HS-27A (cell line): Measurements from ENCODE around the gene SYMPK.

Experiments used
- DNase-seq: peaks from one replicate; pipeline ENCODE4 v3.0.0-alpha.2; 2012; ENCODE audit warnings: low read depth, missing footprints

Gene SYMPK

GRCh38 chr19:45825263-45825605, 37.7 kb downstream of the SYMPK start:
- no peak for DNase-seq

- no peak for DNase-seq
Observed at GRCh38 chr19:45824531-45825262, 38.2 kb downstream of the SYMPK start.

DNA sequence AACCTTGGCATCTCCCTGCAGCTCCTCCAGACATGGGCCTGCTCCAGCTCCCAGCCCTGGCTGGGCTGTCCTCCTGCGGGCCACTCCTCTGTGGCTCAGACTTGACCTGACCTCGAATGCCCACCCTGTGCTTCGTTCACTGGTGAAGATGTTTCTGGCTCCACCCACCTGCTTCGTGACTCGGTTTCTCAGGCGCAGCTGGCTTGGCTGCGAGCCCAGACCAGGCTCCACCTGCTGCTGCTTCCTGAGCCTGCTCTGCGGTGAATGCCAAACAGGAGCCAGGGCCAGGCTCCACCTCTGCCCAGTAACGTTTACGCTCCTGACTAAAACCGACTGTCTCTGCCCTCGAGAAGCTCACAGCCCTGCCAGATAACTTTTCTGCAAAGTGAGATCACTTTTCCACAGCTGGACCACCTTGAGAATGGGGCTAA, 38.9 kb downstream of the SYMPK start:
- DNase-seq: no peak

DNA sequence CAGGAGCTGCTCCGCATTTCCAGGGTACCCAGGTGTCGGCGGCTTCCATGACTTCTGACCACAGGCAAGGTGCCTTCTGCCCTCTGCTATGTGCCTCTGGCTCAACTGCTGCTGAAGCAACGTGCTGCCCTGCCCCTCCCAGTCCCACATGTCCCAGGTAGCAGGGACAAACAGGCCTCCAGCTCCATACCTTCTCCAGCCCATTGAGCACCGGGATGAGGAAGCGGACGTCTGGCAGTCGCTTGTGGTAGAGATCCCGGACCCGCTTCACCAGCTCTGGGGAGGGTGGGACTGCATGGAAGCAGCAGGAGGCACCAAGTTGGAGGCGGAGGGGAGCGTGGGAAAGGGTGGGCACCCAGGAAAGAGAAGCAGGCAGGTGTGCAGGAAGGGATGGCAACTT, 39.8 kb downstream of the SYMPK start:
- DNase-seq: no peak

- DNase-seq: no peak
Observed at GRCh38 chr19:45822716-45823115, 40.2 kb downstream of the SYMPK start.

GRCh38 chr19:45821570-45821969, 41.4 kb downstream of the SYMPK start:
- DNase-seq: no peak

GRCh38 chr19:45821103-45821521, 41.8 kb downstream of the SYMPK start:
- DNase-seq: no peak

DNA sequence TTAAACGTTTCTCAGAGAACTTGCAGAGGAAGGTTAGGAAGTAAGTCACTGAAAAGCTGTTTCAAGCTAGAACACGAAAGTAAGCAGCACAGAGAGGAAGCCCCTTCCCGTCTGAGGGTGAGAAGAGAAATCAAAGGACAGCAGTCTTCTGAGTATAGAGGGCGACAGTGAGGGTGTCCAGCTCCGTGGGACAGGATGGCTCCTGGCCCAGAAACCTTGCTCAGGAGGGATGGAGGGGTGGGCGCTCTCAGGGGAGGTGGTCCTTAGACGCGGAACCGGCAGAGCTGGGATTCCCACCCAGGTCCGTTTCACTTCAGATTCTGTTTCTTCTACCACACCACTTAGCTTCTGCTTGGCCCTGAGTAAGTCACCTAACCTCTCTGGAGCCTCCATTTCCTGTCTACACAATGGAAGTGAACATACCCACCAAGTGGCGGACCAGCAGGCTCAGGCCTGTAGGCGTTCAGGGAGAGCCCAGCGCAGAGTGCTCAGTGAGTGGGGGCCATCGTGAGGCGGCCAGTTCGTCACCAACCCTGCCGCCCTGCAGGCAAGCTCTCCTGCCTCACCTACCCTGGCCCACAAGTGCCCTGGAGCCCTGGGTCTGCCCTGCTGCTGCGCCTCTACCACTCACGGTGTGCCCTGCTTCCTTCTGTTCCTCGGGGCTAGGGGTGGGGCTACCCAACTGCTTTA, 42.4 kb downstream of the SYMPK start:
- DNase-seq: no peak

- DNase-seq: no peak
Observed at GRCh38 chr19:45819769-45820168, 43.2 kb downstream of the SYMPK start.

DNA sequence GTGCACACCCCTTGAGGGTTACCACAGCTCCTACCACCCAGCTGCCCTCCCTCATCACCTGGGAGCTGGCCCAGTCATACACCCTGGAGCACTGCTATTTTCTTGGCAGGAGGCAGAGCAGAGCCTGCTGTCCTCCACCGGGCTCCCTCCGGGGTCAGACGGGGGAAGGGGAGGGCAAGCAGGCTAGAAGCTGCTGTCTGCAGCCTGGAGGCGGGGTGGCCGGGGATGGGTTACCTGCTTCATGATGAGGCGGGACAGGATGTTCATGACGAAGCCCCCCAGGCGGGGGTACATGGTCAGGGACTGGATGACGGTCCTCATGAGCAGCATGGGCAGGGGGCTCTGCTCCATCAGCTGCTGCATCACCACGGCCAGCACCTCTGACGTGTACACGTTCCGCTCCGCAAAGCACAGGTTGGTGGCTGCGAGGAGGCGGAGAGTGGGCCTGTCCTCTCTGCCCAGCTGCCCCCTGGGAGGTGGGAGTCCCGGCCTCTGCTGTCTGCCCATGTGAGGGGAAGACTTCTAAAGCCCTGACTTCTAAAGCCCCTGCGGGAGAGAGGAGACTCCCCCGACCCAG, 45.1 kb downstream of the SYMPK start:
- DNase-seq: no peak

GRCh38 chr19:45817010-45817724, 45.8 kb downstream of the SYMPK start:
- DNase-seq: peak; percentile 89

GRCh38 chr19:45816236-45817009, 46.5 kb downstream of the SYMPK start:
- no peak for DNase-seq

DNA sequence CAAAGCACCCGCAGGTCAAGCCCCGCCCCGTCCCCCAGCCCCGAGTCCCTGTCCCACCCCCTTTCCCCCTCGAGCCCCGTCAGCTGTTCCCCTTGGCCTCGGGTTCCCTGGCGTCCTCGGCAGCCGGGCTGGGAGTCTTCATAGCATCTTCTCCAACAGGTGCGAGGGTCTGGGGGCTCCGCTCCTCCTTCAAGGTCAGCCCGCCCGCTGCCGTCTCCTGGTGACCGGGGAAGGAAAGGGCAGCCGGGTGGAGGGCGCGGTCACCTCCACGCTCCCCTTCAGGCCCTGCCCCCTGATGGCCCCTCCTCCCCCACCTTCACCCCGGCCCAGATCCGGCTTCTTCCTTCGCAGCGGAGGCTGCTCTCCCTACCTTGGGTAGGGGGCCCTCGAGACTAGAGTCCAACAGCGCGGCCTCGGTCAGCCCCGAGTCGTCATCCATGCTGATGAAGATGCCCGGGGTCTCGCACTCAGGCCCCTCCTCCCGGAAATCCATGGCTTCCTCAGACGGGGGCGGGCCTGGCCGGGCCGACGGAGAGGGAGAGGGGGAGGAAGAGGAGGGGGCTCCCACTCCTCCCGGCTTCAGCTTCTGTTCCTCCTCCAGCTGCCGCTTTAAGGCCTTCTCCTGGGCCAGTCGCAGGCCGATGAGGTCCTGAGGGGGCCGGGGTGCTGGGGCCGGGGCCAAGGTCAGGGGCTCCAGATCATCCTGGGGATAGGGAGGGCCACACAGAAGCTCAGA, 47.3 kb downstream of the SYMPK start:
- DNase-seq: no peak

DNA sequence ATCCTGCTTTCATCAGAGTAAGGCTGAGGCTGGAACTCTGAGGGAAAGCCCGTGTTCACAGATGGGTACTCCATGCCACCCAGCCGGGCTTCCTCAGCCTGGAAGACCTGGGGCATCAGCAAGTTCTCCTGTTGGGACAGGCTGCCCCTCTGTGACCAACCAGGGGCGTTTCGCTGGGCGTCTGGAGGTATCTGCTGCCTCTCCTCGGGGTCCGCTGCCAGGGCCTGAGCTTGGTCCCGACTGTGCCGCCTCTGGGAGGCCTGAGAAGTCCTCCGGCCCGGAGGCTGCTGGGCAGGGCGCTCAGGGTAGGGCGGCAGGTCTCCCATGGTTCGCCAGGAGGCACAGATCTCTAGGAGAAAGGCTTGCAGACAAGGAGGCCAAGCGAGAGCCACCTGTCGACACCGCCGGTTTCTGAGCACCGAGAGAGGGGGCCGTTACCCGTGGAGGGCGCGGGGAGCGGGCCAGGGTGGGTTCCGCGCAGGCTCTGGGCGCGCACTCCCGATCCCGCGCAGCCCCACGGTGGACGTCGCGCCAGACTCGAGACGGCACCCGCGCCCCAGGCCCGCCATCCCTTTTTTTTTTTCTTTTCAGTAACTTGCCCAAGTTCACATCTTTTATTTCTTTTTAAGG, 48.0 kb downstream of the SYMPK start, which contains the start of gene RSPH6A:
TSS of gene RSPH6A (minus strand) at position 458 of the 630 bp plus-strand sequence. CDS start at position 326, 132 bp downstream.
- DNase-seq: no peak

- no peak for DNase-seq
Observed at GRCh38 chr19:45814166-45814780, 48.7 kb downstream of the SYMPK start.

DNA sequence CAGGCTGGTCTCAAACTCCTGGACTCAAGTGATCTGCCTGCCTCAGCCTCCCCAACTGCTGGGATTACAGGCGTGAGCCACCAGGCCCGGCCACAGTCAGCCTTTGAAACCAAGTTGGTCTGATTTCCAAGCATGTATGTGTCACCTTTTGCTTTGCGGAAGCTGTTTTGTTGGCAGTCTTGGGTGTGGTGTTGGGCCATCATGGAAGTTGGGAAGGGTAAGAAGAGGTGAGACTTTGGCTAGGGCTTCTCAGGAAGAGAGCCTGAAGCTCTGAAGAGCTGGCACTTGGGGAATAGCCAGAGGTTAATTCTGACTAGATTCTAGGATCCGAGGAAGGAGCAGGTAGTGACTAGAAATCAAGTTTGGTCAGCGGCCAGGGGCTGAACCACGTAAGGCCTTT, 50.6 kb downstream of the SYMPK start:
- DNase-seq: no peak

GRCh38 chr19:45809643-45810159, 53.2 kb downstream of the SYMPK start:
- peak; percentile 39 for DNase-seq

DNA sequence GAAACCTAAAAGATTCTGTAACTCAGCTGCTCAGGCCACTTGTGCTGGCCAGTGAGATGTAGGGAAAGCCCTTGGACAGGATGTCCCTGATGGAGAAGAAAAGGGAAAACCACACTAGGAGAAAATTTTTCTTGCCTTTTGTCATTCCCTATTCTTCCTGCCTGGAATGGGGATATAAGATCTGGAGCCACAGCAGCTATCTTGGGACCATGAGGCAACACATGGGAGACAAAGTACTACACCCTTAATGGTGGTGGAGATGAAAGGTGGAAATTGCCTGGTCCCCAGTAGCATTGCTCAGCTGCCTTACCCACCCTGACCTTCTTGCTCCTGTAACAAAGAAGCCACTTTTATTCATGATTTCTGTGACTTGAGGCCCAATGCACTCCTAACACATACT, 57.2 kb downstream of the SYMPK start:
- no peak for DNase-seq

- no peak for DNase-seq
Observed at GRCh38 chr19:45804959-45805230, 58.1 kb downstream of the SYMPK start.
